ENCODE measurements around the gene ITGAX.

ITGAX gene

GRCh38 chr16:31375231-31375630, 20.3 kb downstream of the ITGAX start:
- Histone ChIP-seq H3K9ac (ENCODE audit: low read depth in 1 of 2, low read length in 2 of 2) (no peak overlapping the region), H3K36me3 (ENCODE audit: control insufficient read depth in 1 of 2, insufficient read depth in 2 of 2, low read length in 2 of 2) (no peaks in the 10 kb centered on the region), H3K4me1 (ENCODE audit: control insufficient read depth in 1 of 2, insufficient read depth in 2 of 2, low read length in 2 of 2) (peaks cover 10 to 12% of the 10 kb centered on the region in 2 donors), H3K9me3 (ENCODE audit: control insufficient read depth in 1 of 2, low read length in 2 of 2) (peaks cover 5 to 6% of the 10 kb centered on the region in 2 donors), H3K27ac (ENCODE audit: low read depth, low read length) (no peak overlapping the region), H3K4me3 (ENCODE audit: low read depth in 1 of 2, low read length in 2 of 2) (no peak overlapping the region), H3K27me3 (ENCODE audit: control insufficient read depth in 1 of 2, insufficient read depth in 2 of 2, low read length in 2 of 2) (no peaks in the 10 kb centered on the region)

DNA sequence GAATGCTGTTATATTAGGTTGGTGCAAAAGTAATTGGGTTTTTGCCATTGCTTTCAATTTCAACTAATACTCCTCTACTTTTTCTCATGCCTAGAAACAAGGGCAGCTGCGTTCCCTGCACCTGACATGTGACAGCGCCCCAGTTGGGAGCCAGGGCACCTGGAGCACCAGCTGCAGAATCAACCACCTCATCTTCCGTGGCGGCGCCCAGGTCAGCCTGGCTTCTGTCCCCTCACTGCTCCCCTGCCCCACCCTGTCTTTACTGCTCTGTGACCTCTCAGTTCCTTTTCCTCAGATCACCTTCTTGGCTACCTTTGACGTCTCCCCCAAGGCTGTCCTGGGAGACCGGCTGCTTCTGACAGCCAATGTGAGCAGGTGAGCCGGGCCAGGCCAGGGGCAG, 21.7 kb downstream of the ITGAX start:
- Histone ChIP-seq H3K4me3 (ENCODE audit: low read depth in 1 of 2, low read length in 2 of 2) (peak overlapping the region in 1 of 2 donors; percentile 21), H3K9ac (ENCODE audit: low read depth in 1 of 2, low read length in 2 of 2) (no peak overlapping the region), H3K27ac (ENCODE audit: low read depth, low read length) (no peak overlapping the region), H3K27me3 (ENCODE audit: control insufficient read depth in 1 of 2, insufficient read depth in 2 of 2, low read length in 2 of 2) (no peaks in the 10 kb centered on the region), H3K4me1 (ENCODE audit: control insufficient read depth in 1 of 2, insufficient read depth in 2 of 2, low read length in 2 of 2) (peaks cover 10 to 12% of the 10 kb centered on the region in 2 donors), H3K36me3 (ENCODE audit: control insufficient read depth in 1 of 2, insufficient read depth in 2 of 2, low read length in 2 of 2) (no peaks in the 10 kb centered on the region), H3K9me3 (ENCODE audit: control insufficient read depth in 1 of 2, low read length in 2 of 2) (peaks cover 5 to 6% of the 10 kb centered on the region in 2 donors)

DNA sequence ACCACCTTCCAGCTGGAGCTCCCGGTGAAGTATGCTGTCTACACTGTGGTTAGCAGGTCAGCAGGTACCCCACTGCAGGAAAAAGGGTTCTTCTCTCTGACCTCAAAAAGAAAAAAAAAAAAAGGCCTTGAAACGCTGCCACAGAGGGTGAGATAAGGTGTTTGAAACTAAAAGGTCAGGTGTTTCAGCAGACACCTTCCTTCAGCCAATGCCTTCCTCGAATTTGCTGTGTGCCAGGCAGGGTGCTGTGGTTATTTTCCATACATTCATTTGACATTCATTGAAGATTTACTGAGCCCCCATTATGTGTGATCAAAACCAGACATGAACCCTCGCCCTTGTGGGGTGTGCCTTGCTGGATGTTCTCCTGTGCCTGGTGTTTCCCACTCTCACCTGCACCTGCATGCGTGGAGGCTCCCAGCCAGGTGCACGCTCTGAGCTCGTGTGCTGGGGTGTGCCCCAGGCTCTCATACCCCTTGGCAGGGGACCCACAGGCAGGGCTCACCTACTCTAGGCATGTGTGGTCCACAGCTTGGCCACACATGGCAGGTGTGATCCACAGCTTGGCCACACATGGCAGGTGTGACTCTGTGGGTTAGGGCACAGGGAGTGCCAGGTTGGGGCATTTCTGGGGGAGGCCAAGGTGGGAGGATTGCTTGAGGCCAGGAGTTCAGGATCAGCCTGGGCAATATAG, 22.4 kb downstream of the ITGAX start:
- Histone ChIP-seq H3K27me3 (ENCODE audit: control insufficient read depth in 1 of 2, insufficient read depth in 2 of 2, low read length in 2 of 2) (no peaks in the 10 kb centered on the region), H3K9ac (ENCODE audit: low read depth in 1 of 2, low read length in 2 of 2) (no peak overlapping the region)

DNA sequence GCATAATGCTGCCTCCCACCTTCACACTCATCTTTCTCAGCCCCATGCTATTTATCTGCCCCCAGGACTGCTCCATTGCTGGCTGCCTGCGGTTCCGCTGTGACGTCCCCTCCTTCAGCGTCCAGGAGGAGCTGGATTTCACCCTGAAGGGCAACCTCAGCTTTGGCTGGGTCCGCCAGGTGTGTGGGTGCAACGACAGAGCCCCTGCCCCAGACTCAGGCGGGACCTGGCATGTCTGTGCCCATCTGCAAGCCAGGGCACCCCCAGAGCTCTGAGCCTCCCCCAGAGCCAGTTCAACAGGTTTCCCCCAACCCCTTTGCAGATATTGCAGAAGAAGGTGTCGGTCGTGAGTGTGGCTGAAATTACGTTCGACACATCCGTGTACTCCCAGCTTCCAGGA, 25.2 kb downstream of the ITGAX start:
- Histone ChIP-seq H3K9ac (ENCODE audit: low read depth in 1 of 2, low read length in 2 of 2) (no peak overlapping the region), H3K4me3 (ENCODE audit: low read depth in 1 of 2, low read length in 2 of 2) (no peak overlapping the region), H3K27me3 (ENCODE audit: control insufficient read depth in 1 of 2, insufficient read depth in 2 of 2, low read length in 2 of 2) (no peaks in the 10 kb centered on the region), H3K4me1 (ENCODE audit: control insufficient read depth in 1 of 2, insufficient read depth in 2 of 2, low read length in 2 of 2) (peaks cover 13 to 14% of the 10 kb centered on the region in 2 donors), H3K9me3 (ENCODE audit: control insufficient read depth in 1 of 2, low read length in 2 of 2) (peaks cover 2% of the 10 kb centered on the region in 2 donors), H3K27ac (ENCODE audit: low read depth, low read length) (no peak overlapping the region), H3K36me3 (ENCODE audit: control insufficient read depth in 1 of 2, insufficient read depth in 2 of 2, low read length in 2 of 2) (no peaks in the 10 kb centered on the region)

More for the DNA sequence above, 22.4 kb downstream of the ITGAX start:
- peaks cover 11 to 12% of the 10 kb centered on the region in 2 donors for H3K4me1 ChIP-seq (ENCODE audit: control insufficient read depth in 1 of 2, insufficient read depth in 2 of 2, low read length in 2 of 2)
- no peaks in the 10 kb centered on the region for H3K36me3 ChIP-seq (ENCODE audit: control insufficient read depth in 1 of 2, insufficient read depth in 2 of 2, low read length in 2 of 2)
- H3K27ac ChIP-seq (ENCODE audit: low read depth, low read length) = no peak overlapping the region
- H3K9me3 ChIP-seq (ENCODE audit: control insufficient read depth in 1 of 2, low read length in 2 of 2) = peaks cover 5 to 6% of the 10 kb centered on the region in 2 donors
- H3K4me3 ChIP-seq (ENCODE audit: low read depth in 1 of 2, low read length in 2 of 2) = no peak overlapping the region

GRCh38 chr16:31382485-31383161, 27.6 kb downstream of the ITGAX start:
- Histone ChIP-seq H3K36me3 (ENCODE audit: control insufficient read depth in 1 of 2, insufficient read depth in 2 of 2, low read length in 2 of 2) (no peaks in the 10 kb centered on the region), H3K9ac (ENCODE audit: low read depth in 1 of 2, low read length in 2 of 2) (no peak overlapping the region), H3K27me3 (ENCODE audit: control insufficient read depth in 1 of 2, insufficient read depth in 2 of 2, low read length in 2 of 2) (no peaks in the 10 kb centered on the region), H3K9me3 (ENCODE audit: control insufficient read depth in 1 of 2, low read length in 2 of 2) (no peaks in the 10 kb centered on the region), H3K4me3 (ENCODE audit: low read depth in 1 of 2, low read length in 2 of 2) (no peak overlapping the region), H3K27ac (ENCODE audit: low read depth, low read length) (no peak overlapping the region), H3K4me1 (ENCODE audit: control insufficient read depth in 1 of 2, insufficient read depth in 2 of 2, low read length in 2 of 2) (peaks cover 16 to 22% of the 10 kb centered on the region in 2 donors)

GRCh38 chr16:31385680-31386079, 30.7 kb downstream of the ITGAX start:
- H3K9ac ChIP-seq (ENCODE audit: low read depth in 1 of 2, low read length in 2 of 2) = no peak overlapping the region
- no peaks in the 10 kb centered on the region for H3K36me3 ChIP-seq (ENCODE audit: control insufficient read depth in 1 of 2, insufficient read depth in 2 of 2, low read length in 2 of 2)
- H3K27me3 ChIP-seq (ENCODE audit: control insufficient read depth in 1 of 2, insufficient read depth in 2 of 2, low read length in 2 of 2) = no peaks in the 10 kb centered on the region
- no peaks in the 10 kb centered on the region for H3K9me3 ChIP-seq (ENCODE audit: control insufficient read depth in 1 of 2, low read length in 2 of 2)
- no peak overlapping the region for H3K27ac ChIP-seq (ENCODE audit: low read depth, low read length)
- H3K4me3 ChIP-seq (ENCODE audit: low read depth in 1 of 2, low read length in 2 of 2) = peak overlapping the region in 1 of 2 donors; percentile 3
- peaks cover 16 to 21% of the 10 kb centered on the region in 2 donors for H3K4me1 ChIP-seq (ENCODE audit: control insufficient read depth in 1 of 2, insufficient read depth in 2 of 2, low read length in 2 of 2)

DNA sequence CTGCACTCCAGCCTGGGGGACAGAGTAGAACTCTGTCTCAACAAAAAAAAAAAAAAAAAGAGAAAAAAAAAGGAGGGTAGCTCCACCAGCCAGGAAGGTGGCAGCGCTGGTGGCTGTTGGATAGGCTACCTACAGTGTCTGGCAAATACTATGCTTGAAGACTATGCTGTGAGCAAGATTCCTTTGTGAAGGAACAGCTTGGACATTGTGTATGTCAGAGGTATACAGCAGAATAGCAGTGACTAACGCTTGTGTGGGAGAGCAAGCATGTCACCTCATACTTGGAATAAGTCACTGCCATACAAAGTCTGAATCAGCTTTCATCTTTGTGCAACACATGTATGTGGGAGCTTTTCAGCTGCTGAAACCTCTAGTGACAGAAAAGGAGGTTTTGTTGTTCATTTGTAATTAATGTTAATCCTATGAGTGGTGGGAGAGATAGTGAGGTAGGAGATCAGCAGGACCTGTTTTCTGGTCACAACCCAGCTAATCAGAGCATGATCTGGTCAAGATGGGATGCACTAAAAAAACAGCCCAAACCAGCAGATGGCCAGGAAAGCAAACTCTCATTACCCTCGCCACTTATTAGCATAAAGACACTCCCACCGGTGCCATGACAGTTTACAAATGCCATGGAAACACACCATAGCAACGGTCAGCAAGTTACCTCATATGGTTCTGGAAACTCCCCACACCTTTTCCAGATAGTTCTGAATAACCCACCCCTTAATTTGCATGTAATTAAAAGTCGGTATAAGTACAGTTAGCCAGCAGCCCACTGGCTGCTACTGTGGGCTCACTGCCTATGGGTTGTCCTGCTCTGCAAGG, 31.4 kb downstream of the ITGAX start:
- Histone ChIP-seq H3K9ac (ENCODE audit: low read depth in 1 of 2, low read length in 2 of 2) (no peak overlapping the region), H3K36me3 (ENCODE audit: control insufficient read depth in 1 of 2, insufficient read depth in 2 of 2, low read length in 2 of 2) (no peaks in the 10 kb centered on the region), H3K4me1 (ENCODE audit: control insufficient read depth in 1 of 2, insufficient read depth in 2 of 2, low read length in 2 of 2) (peaks cover 16 to 21% of the 10 kb centered on the region in 2 donors), H3K9me3 (ENCODE audit: control insufficient read depth in 1 of 2, low read length in 2 of 2) (no peaks in the 10 kb centered on the region), H3K27ac (ENCODE audit: low read depth, low read length) (no peak overlapping the region), H3K4me3 (ENCODE audit: low read depth in 1 of 2, low read length in 2 of 2) (no peak overlapping the region), H3K27me3 (ENCODE audit: control insufficient read depth in 1 of 2, insufficient read depth in 2 of 2, low read length in 2 of 2) (no peaks in the 10 kb centered on the region)

DNA sequence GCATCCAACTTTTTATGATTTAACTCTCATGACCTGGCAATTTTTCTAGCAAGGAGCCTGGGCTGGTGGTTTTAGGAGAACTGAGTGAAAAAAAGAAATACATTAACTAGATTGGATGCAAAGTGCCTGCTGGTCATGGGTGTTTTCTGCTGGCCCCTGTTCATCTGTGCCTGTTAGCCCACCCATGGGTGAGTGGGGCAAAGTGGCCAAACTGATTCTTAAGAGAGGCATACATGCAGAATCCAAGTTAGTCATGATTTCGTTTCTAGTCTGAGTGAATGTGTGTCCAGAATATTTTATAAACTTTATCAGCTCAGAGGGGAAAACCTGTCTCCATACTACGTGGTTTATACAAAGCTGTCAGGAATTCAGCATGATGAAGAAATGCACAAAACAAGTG, 33.6 kb downstream of the ITGAX start:
- Histone ChIP-seq H3K4me1 (ENCODE audit: control insufficient read depth in 1 of 2, insufficient read depth in 2 of 2, low read length in 2 of 2) (peaks cover 16 to 17% of the 10 kb centered on the region in 2 donors), H3K4me3 (ENCODE audit: low read depth in 1 of 2, low read length in 2 of 2) (no peak overlapping the region), H3K9ac (ENCODE audit: low read depth in 1 of 2, low read length in 2 of 2) (no peak overlapping the region), H3K9me3 (ENCODE audit: control insufficient read depth in 1 of 2, low read length in 2 of 2) (no peaks in the 10 kb centered on the region), H3K36me3 (ENCODE audit: control insufficient read depth in 1 of 2, insufficient read depth in 2 of 2, low read length in 2 of 2) (no peaks in the 10 kb centered on the region), H3K27ac (ENCODE audit: low read depth, low read length) (no peak overlapping the region), H3K27me3 (ENCODE audit: control insufficient read depth in 1 of 2, insufficient read depth in 2 of 2, low read length in 2 of 2) (no peaks in the 10 kb centered on the region)

GRCh38 chr16:31390504-31391041, 35.6 kb downstream of the ITGAX start:
- Histone ChIP-seq H3K9me3 (ENCODE audit: control insufficient read depth in 1 of 2, low read length in 2 of 2) (no peaks in the 10 kb centered on the region), H3K27ac (ENCODE audit: low read depth, low read length) (no peak overlapping the region), H3K27me3 (ENCODE audit: control insufficient read depth in 1 of 2, insufficient read depth in 2 of 2, low read length in 2 of 2) (no peaks in the 10 kb centered on the region), H3K4me3 (ENCODE audit: low read depth in 1 of 2, low read length in 2 of 2) (no peak overlapping the region), H3K36me3 (ENCODE audit: control insufficient read depth in 1 of 2, insufficient read depth in 2 of 2, low read length in 2 of 2) (no peaks in the 10 kb centered on the region), H3K9ac (ENCODE audit: low read depth in 1 of 2, low read length in 2 of 2) (no peak overlapping the region), H3K4me1 (ENCODE audit: control insufficient read depth in 1 of 2, insufficient read depth in 2 of 2, low read length in 2 of 2) (peaks cover 11 to 14% of the 10 kb centered on the region in 2 donors)

DNA sequence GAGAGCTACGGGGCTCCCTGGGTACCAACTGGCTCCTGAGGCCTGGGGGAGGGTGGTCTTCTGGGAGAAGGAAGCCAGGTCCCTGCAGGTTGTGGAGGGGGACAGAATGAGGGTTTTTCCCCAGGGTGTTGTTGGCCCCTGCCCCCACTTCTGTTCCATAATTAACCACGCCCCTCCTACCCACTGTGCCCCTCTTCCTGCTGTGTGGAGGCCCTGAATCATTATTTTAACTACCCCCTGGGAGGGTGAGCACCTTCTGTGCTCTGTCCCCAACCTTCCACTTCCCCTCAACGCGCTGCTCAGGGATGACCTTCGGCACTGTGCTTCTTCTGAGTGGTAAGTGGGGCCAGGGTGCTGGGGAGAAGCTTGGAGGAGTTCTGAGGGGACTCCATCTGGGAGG, 38.1 kb downstream of the ITGAX start, which contains the start of gene ITGAD:
Gene ITGAD, plus strand, starts transcription at position 280 of the 400 bp plus-strand sequence. Its CDS starts 26 bp downstream, at position 306.
- Histone ChIP-seq H3K9ac (ENCODE audit: low read depth in 1 of 2, low read length in 2 of 2) (no peak within 1 kb of the TSS), H3K4me1 (ENCODE audit: control insufficient read depth in 1 of 2, insufficient read depth in 2 of 2, low read length in 2 of 2) (no peaks in the 10 kb centered on the region), H3K9me3 (ENCODE audit: control insufficient read depth in 1 of 2, low read length in 2 of 2) (no peaks in the 10 kb centered on the region), H3K4me3 (ENCODE audit: low read depth in 1 of 2, low read length in 2 of 2) (no peak within 1 kb of the TSS), H3K27me3 (ENCODE audit: control insufficient read depth in 1 of 2, insufficient read depth in 2 of 2, low read length in 2 of 2) (no peaks in the 10 kb centered on the region), H3K36me3 (ENCODE audit: control insufficient read depth in 1 of 2, insufficient read depth in 2 of 2, low read length in 2 of 2) (no peaks in the 10 kb centered on the region), H3K27ac (ENCODE audit: low read depth, low read length) (no peak within 1 kb of the TSS)
